IMR-90 (cell line): ENCODE data around the gene PHOX2A. TPM values are rescaled to one million over a fixed set of nuclear protein-coding genes. Genes with fewer than 3 reads are reported as not detected.

Source experiments
- ATAC-seq: fragments of 200-7000 bp; cut with Tn5 transposase; 2 replicates; pipeline ENCODE4 v1.9.1; 2020; ENCODE audit warnings: low read depth, mild to moderate bottlenecking, moderate library complexity
- BruUV-seq: library from RNA; stranded (reverse); fragments of 400-500 nt; replicated peaks from 2 replicates; lab custom pipeline; 2021; lab: Mats Ljungman, UMichigan
- CTCF ChIA-PET: fragments of 300-600 bp; formaldehyde crosslinking; extraction: SDS; loops from one replicate; lab custom pipeline; 2021; ENCODE audit warnings: antibody characterized with exemption; lab: Yijun Ruan, JAX
- POLR2A ChIA-PET: fragments of 300-600 bp; sonication (Branson Sonifier 250); formaldehyde crosslinking; loops from one replicate; lab custom pipeline; 2022; ENCODE audit warnings: antibody characterized with exemption; ENCODE audit not compliant: unreplicated experiment; lab: Charles Lee
- DNase-seq: peaks from one replicate; pipeline ENCODE4 v3.0.0; 2013
- H2AFZ ChIP-seq: replicated peaks from 2 replicates; pipeline ENCODE3; 2013; ENCODE audit warnings: low read length, mild to moderate bottlenecking; ENCODE audit not compliant: poor library complexity
- H2AK5ac ChIP-seq: 2 replicates; pipeline ENCODE4 v1.6.1; 2013; ENCODE audit warnings: low read depth, low read length, inconsistent platforms
- H2AK9ac ChIP-seq: replicated peaks from 2 replicates; pipeline ENCODE3; 2013; ENCODE audit warnings: mild to moderate bottlenecking, low read depth, low read length, moderate library complexity; ENCODE audit not compliant: poor library complexity
- H2BK120ac ChIP-seq: 2 replicates; pipeline ENCODE4 v1.6.1; 2013; ENCODE audit warnings: low read depth, low read length, inconsistent platforms
- H2BK15ac ChIP-seq: 3 replicates; pipeline ENCODE4 v1.6.1; 2013; ENCODE audit warnings: low read depth, low read length, inconsistent platforms
- H2BK20ac ChIP-seq: 2 replicates; pipeline ENCODE4 v1.6.1; 2013; ENCODE audit warnings: low read depth, mild to moderate bottlenecking, inconsistent platforms, low read length, moderate library complexity
- H2BK5ac ChIP-seq: 2 replicates; pipeline ENCODE4 v1.6.1; 2013; ENCODE audit warnings: mild to moderate bottlenecking, low read depth, low read length, inconsistent platforms; ENCODE audit not compliant: poor library complexity, severe bottlenecking
- H3K14ac ChIP-seq: replicated peaks from 2 replicates; pipeline ENCODE4 v1.6.1; 2013; ENCODE audit warnings: low read depth, low read length, inconsistent platforms
- H3K18ac ChIP-seq: 2 replicates; pipeline ENCODE4 v1.6.1; 2013; ENCODE audit warnings: low read depth, low read length, control low read depth
- H3K23ac ChIP-seq: 2 replicates; pipeline ENCODE4 v1.6.1; 2013; ENCODE audit warnings: low read depth, low read length, inconsistent platforms
- H3K27ac ChIP-seq: 2 replicates; pipeline ENCODE4 v1.5.1; 2013; ENCODE audit warnings: mild to moderate bottlenecking, control low read depth, low read length; ENCODE audit not compliant: insufficient read depth
- H3K27me3 ChIP-seq: 2 replicates; pipeline ENCODE4 v1.6.1; 2013; ENCODE audit warnings: low read length; ENCODE audit not compliant: control insufficient read depth, insufficient read depth
- H3K36me3 ChIP-seq: 2 replicates; pipeline ENCODE4 v1.6.1; 2013; ENCODE audit warnings: low read length, mixed read lengths; ENCODE audit not compliant: control insufficient read depth, insufficient read depth
- H3K4ac ChIP-seq: 2 replicates; pipeline ENCODE4 v1.6.1; 2013; ENCODE audit warnings: low read depth, low read length, inconsistent platforms
- H3K4me1 ChIP-seq: 2 replicates; pipeline ENCODE4 v1.6.1; 2013; ENCODE audit warnings: low read length, mixed read lengths; ENCODE audit not compliant: control insufficient read depth, insufficient read depth
- H3K4me2 ChIP-seq: 2 replicates; pipeline ENCODE4 v1.6.1; 2013; ENCODE audit warnings: low read depth, mild to moderate bottlenecking, control low read depth, low read length, moderate library complexity
- H3K4me3 ChIP-seq: 2 replicates; pipeline ENCODE4 v1.5.1; 2013; ENCODE audit warnings: low read depth, mild to moderate bottlenecking, control low read depth, low read length, moderate library complexity; ENCODE audit not compliant: insufficient read depth
- H3K56ac ChIP-seq: 2 replicates; pipeline ENCODE4 v1.6.1; 2013; ENCODE audit warnings: low read length, inconsistent platforms; ENCODE audit not compliant: insufficient read depth; ENCODE audit errors: extremely low read depth
- H3K79me1 ChIP-seq, 2 experiments: 2 replicates each; pipeline ENCODE4 v1.6.1; 2013; ENCODE audit warnings: low read length in 2 of 2, inconsistent platforms in 1 of 2, low read depth in 1 of 2
- H3K9ac ChIP-seq: 2 replicates; pipeline ENCODE4 v1.6.1; 2013; ENCODE audit warnings: low read depth, low read length, control low read depth
- H3K9me1 ChIP-seq: 2 replicates; pipeline ENCODE4 v1.6.1; 2013; ENCODE audit warnings: low read length, inconsistent platforms; ENCODE audit not compliant: insufficient read depth
- H3K9me3 ChIP-seq: 2 replicates; pipeline ENCODE4 v1.6.1; 2013; ENCODE audit warnings: low read length; ENCODE audit not compliant: control insufficient read depth, insufficient read depth
- H4K20me1 ChIP-seq: 2 replicates; pipeline ENCODE4 v1.6.1; 2013; ENCODE audit warnings: low read length, inconsistent platforms; ENCODE audit not compliant: insufficient read depth
- H4K5ac ChIP-seq: 2 replicates; pipeline ENCODE4 v1.6.1; 2013; ENCODE audit warnings: mild to moderate bottlenecking, low read depth, low read length, control low read depth
- H4K8ac ChIP-seq, 2 experiments: 2 replicates each; pipeline ENCODE4 v1.6.1; 2013; ENCODE audit warnings: low read depth in 2 of 2, low read length in 2 of 2, control low read depth in 1 of 2, inconsistent platforms in 1 of 2
- H4K91ac ChIP-seq: 2 replicates; pipeline ENCODE4 v1.6.1; 2013; ENCODE audit warnings: low read depth, low read length, inconsistent platforms; ENCODE audit not compliant: insufficient read depth
- MXI1 ChIP-seq: IDR thresholded peaks from 2 replicates; pipeline ENCODE4 v1.6.1; 2012; ENCODE audit warnings: low read depth, mild to moderate bottlenecking, low read length, moderate library complexity, borderline replicate concordance
- RFX5 ChIP-seq: IDR thresholded peaks from 2 replicates; pipeline ENCODE4 v1.8.0; 2012; ENCODE audit warnings: low read depth, mild to moderate bottlenecking, low read length, moderate library complexity
- WGBS, 2 experiments: methylation state at CpG; one replicate each; pipeline versions ENCODE4 v1.1.5 to v1.1.7; 2013; ENCODE audit warnings: missing lambda C conversion rate in 2 of 2; ENCODE audit not compliant: insufficient read length in 1 of 2; ENCODE audit errors: extremely low coverage in 2 of 2; 5-methylcytosine and 5-hydroxymethylcytosine counted together
- dilution Hi-C: fragments of 300-500 bp; cut with HindIII; formaldehyde crosslinking; loops from one replicate; pipeline ENCODE4 v1.14.3; 2018; ENCODE audit warnings: low sequenced_read_pairs; ENCODE audit not compliant: unreplicated experiment
- in situ Hi-C: fragments of 300-500 bp; cut with MboI; formaldehyde crosslinking; loops from 3 replicates; pipeline ENCODE4 v1.14.3; 2019; ENCODE audit warnings: low sequenced_read_pairs, inconsistent platforms, mixed read lengths
- intact Hi-C: fragments of 100-400 bp; cut with micrococcal nuclease; formaldehyde crosslinking; loops from 2 replicates; pipeline ENCODE4 v1.10.0; 2022
- polyA plus RNA-seq, 3 experiments: library from polyadenylated mRNA; depleted of rRNA; stranded (reverse); fragments of >200 nt; gene quantifications; 2 replicates each; pipeline ENCODE4 v1.2.3, GENCODE V29; 2012; ENCODE audit warnings: low replicate concordance in 1 of 3
- total RNA-seq: library from RNA; depleted of rRNA; stranded (reverse); fragments of >200 nt; gene quantifications from 2 replicates; pipeline ENCODE4 v1.2.3, GENCODE V29; 2012
- TF ChIP-seq, protein P1 (sequence below): fragments of 150-350 bp; IDR thresholded peaks from 2 replicates; pipeline ENCODE4 v1.6.1; 2017; ENCODE audit warnings: mild to moderate bottlenecking, antibody characterized with exemption, low read length, low read depth

Gene PHOX2A
- total and polyA plus RNA-seq, 2 of the 4 experiments (the other 2 are of a cell fraction): not detected

DNA sequence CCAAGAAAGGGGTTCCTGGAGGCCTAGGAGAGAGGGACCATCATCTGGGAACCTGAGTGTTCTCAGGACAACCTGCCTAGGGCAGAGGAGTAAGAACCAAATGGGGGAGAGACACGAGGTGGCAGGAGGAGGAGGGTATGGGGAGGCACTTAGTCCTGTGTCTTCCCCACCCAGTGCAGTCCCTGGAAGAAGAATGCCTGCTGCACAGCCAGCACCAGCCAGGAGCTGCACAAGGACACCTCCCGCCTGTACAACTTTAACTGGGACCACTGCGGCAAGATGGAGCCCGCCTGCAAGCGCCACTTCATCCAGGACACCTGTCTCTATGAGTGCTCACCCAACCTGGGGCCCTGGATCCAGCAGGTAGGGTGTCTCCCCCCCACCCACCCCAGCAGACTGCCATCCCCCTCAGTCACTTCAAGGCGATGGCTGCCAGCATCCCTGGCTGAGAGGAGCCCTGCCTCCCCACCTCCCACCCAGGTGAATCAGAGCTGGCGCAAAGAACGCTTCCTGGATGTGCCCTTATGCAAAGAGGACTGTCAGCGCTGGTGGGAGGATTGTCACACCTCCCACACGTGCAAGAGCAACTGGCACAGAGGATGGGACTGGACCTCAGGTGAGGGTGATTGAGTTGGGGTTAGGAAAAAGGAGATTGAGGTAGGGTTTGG is 23.1 kb downstream of the PHOX2A start (continued):
- no peak for TF ChIP-seq MXI1
- TF ChIP-seq, protein P1, sequence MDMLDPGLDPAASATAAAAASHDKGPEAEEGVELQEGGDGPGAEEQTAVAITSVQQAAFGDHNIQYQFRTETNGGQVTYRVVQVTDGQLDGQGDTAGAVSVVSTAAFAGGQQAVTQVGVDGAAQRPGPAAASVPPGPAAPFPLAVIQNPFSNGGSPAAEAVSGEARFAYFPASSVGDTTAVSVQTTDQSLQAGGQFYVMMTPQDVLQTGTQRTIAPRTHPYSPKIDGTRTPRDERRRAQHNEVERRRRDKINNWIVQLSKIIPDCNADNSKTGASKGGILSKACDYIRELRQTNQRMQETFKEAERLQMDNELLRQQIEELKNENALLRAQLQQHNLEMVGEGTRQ: no peak

DNA sequence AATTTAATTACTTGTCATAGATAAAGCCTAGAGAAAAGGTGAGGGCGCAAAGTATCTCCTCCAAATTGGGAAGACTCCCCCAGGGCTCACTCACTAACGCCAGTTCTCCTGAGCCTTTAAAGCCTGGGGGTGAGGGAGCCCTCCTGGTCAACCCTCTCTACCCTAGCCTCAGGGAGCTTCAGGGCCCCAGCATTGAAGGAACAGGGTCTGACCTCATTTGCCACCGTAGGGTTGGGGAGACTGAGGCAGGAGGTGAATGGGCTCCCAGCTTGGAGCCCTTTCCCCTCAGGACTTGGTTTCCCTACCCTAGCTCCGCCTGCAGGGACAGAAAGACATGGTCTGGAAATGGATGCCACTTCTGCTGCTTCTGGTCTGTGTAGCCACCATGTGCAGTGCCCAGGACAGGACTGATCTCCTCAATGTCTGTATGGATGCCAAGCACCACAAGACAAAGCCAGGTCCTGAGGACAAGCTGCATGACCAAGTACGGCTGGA is 25.7 kb downstream of the PHOX2A start:
- ChIA-PET CTCF (no interaction called here), POLR2A (no interaction called here)
- BruUV-seq: no TSS peak
- H3K14ac ChIP-seq: no peak overlapping the region
- DNase-seq (no peak), ATAC-seq (no peak)
- no peak overlapping the region for H4K8ac ChIP-seq
- no peak overlapping the region for H3K27ac ChIP-seq
- dilution Hi-C loops: no loop called here
- no peaks in the 10 kb centered on the region for H3K9me3 ChIP-seq
- no peak overlapping the region for H3K9ac ChIP-seq
- no peak overlapping the region for H2AK9ac ChIP-seq
- no peak overlapping the region for H2AK5ac ChIP-seq
- TF ChIP-seq RFX5: no peak
- no peak overlapping the region for H3K23ac ChIP-seq
- H3K4me2 ChIP-seq: no peak overlapping the region
- no peak overlapping the region for H3K18ac ChIP-seq
- no peaks in the 10 kb centered on the region for H3K79me1 ChIP-seq
- H3K56ac ChIP-seq: no peak overlapping the region
- no peaks in the 10 kb centered on the region for H4K20me1 ChIP-seq
- intact Hi-C loops: no loop called here
- H2BK20ac ChIP-seq: no peak overlapping the region
- no peak overlapping the region for H4K91ac ChIP-seq
- no peak overlapping the region for H2BK15ac ChIP-seq
- H3K9me1 ChIP-seq: peaks cover 4% of the 10 kb centered on the region; the same call in 1 of the 2 replicates
- no peak overlapping the region for H2BK120ac ChIP-seq
- H3K36me3 ChIP-seq: no peaks in the 10 kb centered on the region
- no peak overlapping the region for H2AFZ ChIP-seq
- peaks cover 34% of the 10 kb centered on the region for H3K27me3 ChIP-seq
- 50% methylated on average over 1 of the region's 5 CpGs; no CpG with 5 or more reads in 1 of the 2 experiments for WGBS, 2 experiments
- H2BK5ac ChIP-seq: no peak overlapping the region
- H3K4me3 ChIP-seq: no peak overlapping the region
- peaks cover 2% of the 10 kb centered on the region; the same call in 1 of the 2 replicates for H3K4me1 ChIP-seq
- no peak overlapping the region for H3K4ac ChIP-seq
- H4K5ac ChIP-seq: no peak overlapping the region
- in situ Hi-C loops: no loop called here
